ENCODE results near the gene TASP1. TPM values are rescaled to one million over a fixed set of nuclear protein-coding genes. Genes with fewer than 3 reads are reported as not detected.

The TASP1 gene
- total RNA-seq, 4 donors from 2014 or later, result 15.2 to 21.3 (median 17.8) TPM

- TF ChIP-seq POLR2A (IDR thresholded peaks at IDR 0.05) (no peak), POLR2AphosphoS5 (IDR thresholded peaks at IDR 0.05) (no peak), CTCF (IDR thresholded peaks at IDR 0.05) (no peak), EP300 (IDR thresholded peaks at IDR 0.05) (no peak)
- Histone ChIP-seq H3K4me1 (no peaks in the 10 kb centered on the region), H3K36me3 (no peaks in the 10 kb centered on the region), H3K27me3 (no peaks in the 10 kb centered on the region), H3K4me3 (no peak overlapping the region), H3K9me3 (no peaks in the 10 kb centered on the region), H3K27ac (no peak overlapping the region)
- WGBS, 2 donors (ENCODE audit: low coverage in 1 of 2), result 56% methylated on average over 1 of the region's 1 CpG; no CpG with 5 or more reads in 1 of the 2 donors
- no peak for ATAC-seq
Observed at GRCh38 chr20:13683833-13684232, 45.1 kb upstream of the TASP1 start.

- no peaks in the 10 kb centered on the region for H3K27me3 ChIP-seq
- no peaks in the 10 kb centered on the region for H3K4me1 ChIP-seq
- no peak for ATAC-seq
- H3K27ac ChIP-seq, result no peak overlapping the region
- no peaks in the 10 kb centered on the region for H3K9me3 ChIP-seq
- no peaks in the 10 kb centered on the region for H3K36me3 ChIP-seq
- H3K4me3 ChIP-seq, result no peak overlapping the region
- no peak for TF ChIP-seq EP300 (IDR thresholded peaks at IDR 0.05)
- no peak for TF ChIP-seq POLR2AphosphoS5 (IDR thresholded peaks at IDR 0.05)
- TF ChIP-seq CTCF (IDR thresholded peaks at IDR 0.05), result no peak
- no peak for TF ChIP-seq POLR2A (IDR thresholded peaks at IDR 0.05)
- 69 to 90% methylated on average over 3 to 4 of the region's 4 CpGs for WGBS, 2 donors (ENCODE audit: low coverage in 1 of 2)
Observed at GRCh38 chr20:13681248-13682125, 42.8 kb upstream of the TASP1 start.

- no peak for TF ChIP-seq POLR2A (IDR thresholded peaks at IDR 0.05)
- TF ChIP-seq CTCF (IDR thresholded peaks at IDR 0.05), result no peak
- no peak for TF ChIP-seq EP300 (IDR thresholded peaks at IDR 0.05)
- TF ChIP-seq POLR2AphosphoS5 (IDR thresholded peaks at IDR 0.05), result no peak
- Histone ChIP-seq H3K27me3 (no peaks in the 10 kb centered on the region), H3K9me3 (no peaks in the 10 kb centered on the region), H3K27ac (no peak overlapping the region), H3K4me3 (no peak overlapping the region), H3K4me1 (no peaks in the 10 kb centered on the region), H3K36me3 (no peaks in the 10 kb centered on the region)
- WGBS, 2 donors (ENCODE audit: low coverage in 1 of 2), result 50 to 71% methylated on average over 1 of the region's 1 CpG
- ATAC-seq, result no peak
Observed at GRCh38 chr20:13678944-13679343, 40.2 kb upstream of the TASP1 start.

GRCh38 chr20:13677241-13677640 is 38.5 kb upstream of the TASP1 start:
- Histone ChIP-seq H3K4me3 (no peak overlapping the region), H3K9me3 (no peaks in the 10 kb centered on the region), H3K4me1 (peaks cover 0 to 3% (median 0%) of the 10 kb centered on the region in 3 donors), H3K27ac (no peak overlapping the region), H3K36me3 (no peaks in the 10 kb centered on the region), H3K27me3 (no peaks in the 10 kb centered on the region)
- no peak for TF ChIP-seq POLR2A (IDR thresholded peaks at IDR 0.05)
- no peak for TF ChIP-seq CTCF (IDR thresholded peaks at IDR 0.05)
- no peak for TF ChIP-seq POLR2AphosphoS5 (IDR thresholded peaks at IDR 0.05)
- TF ChIP-seq EP300 (IDR thresholded peaks at IDR 0.05), result no peak
- no peak for ATAC-seq
- WGBS, 2 donors (ENCODE audit: low coverage in 1 of 2), result 76 to 79% methylated on average over 4 of the region's 4 CpGs

GRCh38 chr20:13676682-13677081 is 38.0 kb upstream of the TASP1 start:
- Histone ChIP-seq H3K4me3 (no peak overlapping the region), H3K36me3 (no peaks in the 10 kb centered on the region), H3K27ac (no peak overlapping the region), H3K9me3 (no peaks in the 10 kb centered on the region), H3K27me3 (no peaks in the 10 kb centered on the region), H3K4me1 (peaks cover 0 to 8% (median 0%) of the 10 kb centered on the region in 3 donors)
- no peak for ATAC-seq
- TF ChIP-seq POLR2AphosphoS5 (IDR thresholded peaks at IDR 0.05), result no peak
- TF ChIP-seq CTCF (IDR thresholded peaks at IDR 0.05), result no peak
- TF ChIP-seq POLR2A (IDR thresholded peaks at IDR 0.05), result no peak
- TF ChIP-seq EP300 (IDR thresholded peaks at IDR 0.05), result no peak
- no CpG with 5 or more reads among the region's 3 CpGs for whole genome bisulfite sequencing, 2 donors (ENCODE audit: low coverage in 1 of 2)
